ENCODE data around the gene SPATA2.
"Not testable (repeated sequence)": the region's sequence is repeated elsewhere in the genome, so short reads cannot be mapped to it uniquely, and the experiment has no call there.

Gene SPATA2

GRCh38 chr20:49863666-49864065 is 51.7 kb downstream of the SPATA2 start:
- ATAC-seq = no peak
- TF ChIP-seq PPARA (CRISPR knock-in tag; IDR thresholded peaks at IDR 0.05; ENCODE audit: borderline replicate concordance) = no peak

- TF ChIP-seq ZNF565 (CRISPR knock-in tag; conservative IDR thresholded peaks at IDR 0.05; ENCODE audit: low read depth) (no peak), ZNF8 (CRISPR knock-in tag; IDR thresholded peaks at IDR 0.05) (no peak), OSR1 (CRISPR knock-in tag; IDR thresholded peaks at IDR 0.05) (no peak), ZNF70 (CRISPR knock-in tag; IDR thresholded peaks at IDR 0.05) (no peak), ARNTL (CRISPR knock-in tag; IDR thresholded peaks at IDR 0.05; ENCODE audit: borderline replicate concordance, low read depth) (no peak), PATZ1 (CRISPR knock-in tag; IDR thresholded peaks at IDR 0.05; ENCODE audit: borderline replicate concordance) (no peak), RARB (CRISPR knock-in tag; IDR thresholded peaks at IDR 0.05) (no peak), ISL1 (CRISPR knock-in tag; IDR thresholded peaks at IDR 0.05) (no peak), SNAI2 (CRISPR knock-in tag; IDR thresholded peaks at IDR 0.05) (no peak), TSHZ2 (CRISPR knock-in tag; IDR thresholded peaks at IDR 0.05) (no peak), ZC3H10 (CRISPR knock-in tag; IDR thresholded peaks at IDR 0.05) (no peak), CSDC2 (CRISPR knock-in tag; IDR thresholded peaks at IDR 0.05) (no peak), ESRRG (CRISPR knock-in tag; IDR thresholded peaks at IDR 0.05) (no peak)
- no peak for ATAC-seq
Measured at GRCh38 chr20:49862607-49863200, 52.6 kb downstream of the SPATA2 start.

GRCh38 chr20:49861232-49861631 is 54.1 kb downstream of the SPATA2 start:
- ATAC-seq = not testable (repeated sequence)

- no peak for TF ChIP-seq PATZ1 (CRISPR knock-in tag; IDR thresholded peaks at IDR 0.05; ENCODE audit: borderline replicate concordance)
- TF ChIP-seq OSR1 (CRISPR knock-in tag; IDR thresholded peaks at IDR 0.05) = no peak
- no peak for TF ChIP-seq PPARA (CRISPR knock-in tag; IDR thresholded peaks at IDR 0.05; ENCODE audit: borderline replicate concordance)
- TF ChIP-seq ISL1 (CRISPR knock-in tag; IDR thresholded peaks at IDR 0.05) = no peak
- TF ChIP-seq ZC3H10 (CRISPR knock-in tag; IDR thresholded peaks at IDR 0.05) = no peak
- TF ChIP-seq GLIS3 (CRISPR knock-in tag; IDR thresholded peaks at IDR 0.05) = no peak
- TF ChIP-seq RARB (CRISPR knock-in tag; IDR thresholded peaks at IDR 0.05) = no peak
- no peak for TF ChIP-seq POU6F1 (CRISPR knock-in tag; IDR thresholded peaks at IDR 0.05; ENCODE audit: borderline replicate concordance, low read depth)
- no peak for TF ChIP-seq CSDC2 (CRISPR knock-in tag; IDR thresholded peaks at IDR 0.05)
- TF ChIP-seq ZFP30 (CRISPR knock-in tag; IDR thresholded peaks at IDR 0.05) = no peak
- TF ChIP-seq TOX (CRISPR knock-in tag; IDR thresholded peaks at IDR 0.05; ENCODE audit: borderline replicate concordance) = no peak
- TF ChIP-seq ZNF70 (CRISPR knock-in tag; IDR thresholded peaks at IDR 0.05) = no peak
- TF ChIP-seq CSRNP3 (CRISPR knock-in tag; IDR thresholded peaks at IDR 0.05) = no peak
- TF ChIP-seq CREB5 (CRISPR knock-in tag; IDR thresholded peaks at IDR 0.05; ENCODE audit: low read depth) = no peak
- TF ChIP-seq TSHZ2 (CRISPR knock-in tag; IDR thresholded peaks at IDR 0.05) = no peak
- no peak for TF ChIP-seq ESRRG (CRISPR knock-in tag; IDR thresholded peaks at IDR 0.05)
- no peak for TF ChIP-seq TCF4 (CRISPR knock-in tag; IDR thresholded peaks at IDR 0.05; ENCODE audit: borderline replicate concordance)
- TF ChIP-seq ARNTL (CRISPR knock-in tag; IDR thresholded peaks at IDR 0.05; ENCODE audit: borderline replicate concordance, low read depth) = no peak
- no peak for ATAC-seq
Measured at GRCh38 chr20:49859807-49860206, 55.5 kb downstream of the SPATA2 start.
